Activated naive CD4-positive, alpha-beta T cell (primary cell): ENCODE data around the gene HTRA1.

Experiments used
- DNase-seq, 4 experiments: peaks; one replicate each; lab custom pipeline; 2025; lab: John Stamatoyannopoulos, UW

Gene HTRA1

GRCh38 chr10:122495406-122496340, 34.3 kb downstream of the HTRA1 start:
- no peak for DNase-seq

- no peak for DNase-seq
Measured at GRCh38 chr10:122497241-122497640, 35.9 kb downstream of the HTRA1 start.

- no peak for DNase-seq
Measured at GRCh38 chr10:122498521-122498920, 37.2 kb downstream of the HTRA1 start.

GRCh38 chr10:122499012-122499411, 37.7 kb downstream of the HTRA1 start:
- no peak for DNase-seq

- DNase-seq, result no peak
Measured at GRCh38 chr10:122499491-122499941, 38.2 kb downstream of the HTRA1 start.

- no peak for DNase-seq
Measured at GRCh38 chr10:122500194-122500593, 38.8 kb downstream of the HTRA1 start.

GRCh38 chr10:122500726-122501125, 39.4 kb downstream of the HTRA1 start:
- no peak for DNase-seq

DNA sequence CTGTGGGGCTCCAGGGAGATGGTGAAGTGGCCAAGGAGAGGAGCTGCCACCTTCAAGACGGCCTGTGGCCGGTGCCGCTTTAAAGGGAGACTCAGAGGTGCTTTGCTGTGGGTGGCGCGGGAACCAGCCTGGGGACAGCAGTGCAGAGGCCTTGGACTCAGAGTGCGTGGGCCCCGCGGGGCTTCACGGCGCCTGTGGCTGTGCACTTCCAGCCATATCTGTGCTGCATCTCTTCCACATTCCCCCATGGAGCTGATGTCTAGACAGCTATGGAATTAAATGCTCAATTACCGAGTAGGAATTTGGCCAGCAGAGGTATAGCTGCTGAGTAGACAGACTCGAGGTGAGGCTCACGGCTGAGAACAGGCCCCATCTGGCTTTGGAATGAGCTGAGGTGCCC, 41.7 kb downstream of the HTRA1 start:
- DNase-seq, result no peak

- DNase-seq, result no peak
Measured at GRCh38 chr10:122503886-122504609, 42.7 kb downstream of the HTRA1 start.

- DNase-seq, result no peak
Measured at GRCh38 chr10:122504610-122504950, 43.2 kb downstream of the HTRA1 start.

GRCh38 chr10:122505011-122505410, 43.7 kb downstream of the HTRA1 start:
- DNase-seq, result no peak

GRCh38 chr10:122505885-122506645, 44.7 kb downstream of the HTRA1 start:
- DNase-seq, result no peak

DNA sequence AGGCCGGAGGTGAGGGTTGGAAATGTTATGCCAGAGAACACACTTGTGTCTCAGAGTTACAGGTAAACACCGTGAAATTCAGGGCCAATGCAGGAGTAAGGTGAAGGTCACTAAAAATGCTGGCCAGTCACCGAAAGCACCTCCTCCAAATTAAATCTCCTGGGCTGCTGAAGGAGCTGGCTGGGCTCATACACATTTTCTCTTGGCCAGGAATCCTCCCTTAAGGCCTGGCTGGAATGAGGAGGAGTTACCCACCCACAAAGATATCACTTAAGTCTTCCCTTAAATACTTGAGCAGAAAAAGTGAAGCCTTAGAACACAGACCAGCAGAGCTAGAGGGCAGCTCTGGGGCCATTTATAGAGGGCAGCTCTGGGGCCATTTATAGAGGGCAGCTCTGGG, 46.3 kb downstream of the HTRA1 start:
- no peak for DNase-seq

GRCh38 chr10:122508021-122508420, 46.7 kb downstream of the HTRA1 start:
- DNase-seq, result no peak

DNA sequence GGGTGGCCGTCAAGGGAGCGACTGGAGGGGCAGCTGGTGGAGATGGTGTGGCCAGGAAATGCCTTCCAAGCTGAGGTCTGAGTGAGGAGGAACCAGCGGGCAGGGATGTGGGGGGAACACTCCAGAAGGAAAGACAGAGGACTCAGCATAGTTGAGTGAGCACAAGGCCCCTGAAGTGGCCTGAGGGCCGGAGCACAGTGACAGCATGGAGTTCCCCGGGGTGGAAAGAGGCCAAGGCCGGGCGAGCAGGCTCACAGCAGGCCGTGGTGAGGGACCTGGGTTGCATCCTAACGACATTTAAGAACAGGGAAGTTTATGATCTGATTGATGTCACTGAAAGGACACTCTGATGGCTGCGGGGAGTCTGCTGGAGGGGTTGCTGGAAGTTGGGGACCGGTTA, 48.0 kb downstream of the HTRA1 start:
- DNase-seq, result no peak

DNA sequence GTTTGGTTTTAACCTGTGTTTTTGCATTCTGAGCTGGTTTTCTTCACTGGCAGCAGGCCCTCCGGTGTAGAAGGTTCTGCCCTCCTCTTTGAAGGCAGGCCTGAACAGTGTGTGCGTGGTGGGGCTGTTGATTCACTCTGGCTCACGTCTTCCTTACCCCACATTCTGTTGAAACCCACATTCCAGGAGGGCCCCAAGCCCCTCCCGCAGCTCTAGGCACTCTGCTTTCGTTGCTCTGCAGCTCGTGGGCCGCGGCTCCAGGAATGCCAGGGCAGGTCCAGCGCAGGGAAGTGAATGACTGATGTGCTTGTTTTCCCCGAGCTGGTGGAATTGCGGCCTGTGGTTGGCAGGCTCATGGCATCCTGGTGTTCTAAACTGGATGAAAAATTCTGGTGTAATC, 49.0 kb downstream of the HTRA1 start:
- DNase-seq, result no peak

- DNase-seq, result no peak
Measured at GRCh38 chr10:122510736-122511135, 49.4 kb downstream of the HTRA1 start.

- no peak for DNase-seq
Measured at GRCh38 chr10:122513053-122513452, 51.7 kb downstream of the HTRA1 start.

- DNase-seq, result no peak
Measured at GRCh38 chr10:122514045-122514840, 52.9 kb downstream of the HTRA1 start.

DNA sequence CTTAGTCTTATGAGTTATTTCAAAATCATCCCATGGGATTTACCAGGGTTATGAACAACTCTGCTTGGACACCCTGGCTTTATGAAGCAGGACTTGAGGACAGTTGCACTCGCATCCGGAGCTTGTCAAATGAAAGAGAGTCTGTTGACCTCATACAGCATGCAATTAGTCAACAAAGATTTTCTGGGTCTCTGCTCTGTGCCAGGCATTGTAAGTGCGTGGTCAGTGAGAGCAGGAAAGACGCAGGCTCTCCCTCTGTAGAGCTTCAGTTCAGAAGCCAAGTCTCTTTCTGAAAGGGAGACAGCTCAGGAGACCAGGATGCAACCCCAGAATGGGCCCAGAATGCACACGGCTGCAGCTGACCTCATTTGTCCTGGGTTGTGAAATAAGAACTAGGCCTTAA, 53.7 kb downstream of the HTRA1 start:
- DNase-seq, result no peak

- no peak for DNase-seq
Measured at GRCh38 chr10:122515588-122516231, 54.4 kb downstream of the HTRA1 start.
